Measurements from ENCODE around the gene SERPINE3.

DNA sequence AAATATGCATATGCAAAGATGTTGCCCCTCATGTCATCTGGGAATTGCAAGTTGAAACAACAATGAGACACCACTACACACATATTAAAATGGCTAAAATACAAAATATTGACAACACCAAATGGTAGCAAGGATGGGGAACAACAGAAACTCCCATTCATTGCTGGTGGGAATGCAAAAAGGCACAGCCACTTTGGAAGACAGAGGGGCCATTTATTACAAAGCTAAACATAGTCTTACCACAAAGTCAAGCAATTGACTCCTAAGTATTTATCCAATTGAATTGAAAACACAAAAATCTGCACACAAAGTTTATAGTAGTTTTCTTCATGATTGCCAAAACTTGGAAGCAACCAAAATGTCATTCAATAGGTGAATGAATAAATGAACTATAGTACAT is 6.1 kb upstream of the SERPINE3 start:
- no peak for TF ChIP-seq SUZ12 (IDR thresholded peaks at IDR 0.05; ENCODE audit: extremely low read depth, insufficient read depth, insufficient read length)
- no peak for TF ChIP-seq YY1 (IDR thresholded peaks at IDR 0.05; ENCODE audit: insufficient read depth, insufficient read length)
- TF ChIP-seq ZNF274 (IDR thresholded peaks at IDR 0.05; ENCODE audit: low read depth, low read length) = no peak
